ENCODE data around the gene SNX30. TPM values are rescaled to one million over a fixed set of nuclear protein-coding genes. Genes with fewer than 3 reads are reported as not detected.

SNX30 gene
- total and polyA plus RNA-seq, 2 donors (not counting 1 experiment from before 2014, with no cell fraction given) = 3.8 to 20.6 TPM

- ATAC-seq (ENCODE audit: low read depth) (no peak), DNase-seq (no peak)
- H3K79me2 ChIP-seq (ENCODE audit: control insufficient read depth, insufficient read depth, low read length) = no peaks in the 10 kb centered on the region
- H4K20me1 ChIP-seq (ENCODE audit: control insufficient read depth, insufficient read depth, low read length, poor library complexity, severe bottlenecking) = no peaks in the 10 kb centered on the region
- Mint-ChIP-seq H3K9me3 (ENCODE audit: insufficient read depth) (no peaks in the 10 kb centered on the region), H3K27me3 (peaks cover 12% of the 10 kb centered on the region), H3K4me3 (no peak overlapping the region), H3K4me1 (peaks cover 4% of the 10 kb centered on the region), H3K27ac (no peak overlapping the region)
- H3K9ac ChIP-seq (ENCODE audit: low read length) = no peak overlapping the region
- WGBS (ENCODE audit: insufficient coverage) = 65% methylated on average over 2 of the region's 2 CpGs
- H3K9me3 ChIP-seq (ENCODE audit: control extremely low read depth in 1 of 3, control insufficient read depth in 2 of 3, insufficient read depth in 1 of 3, low read length in 2 of 3) = no peaks in the 10 kb centered on the region
- H3K4me2 ChIP-seq (replicated peaks; ENCODE audit: low read depth, low read length, poor library complexity, severe bottlenecking) = no peak overlapping the region
- no peaks in the 10 kb centered on the region for H3K36me3 ChIP-seq (replicated peaks in 1 of 2; ENCODE audit: control extremely low read depth in 1 of 2, control insufficient read depth in 1 of 2, extremely low read depth in 1 of 2, insufficient read depth in 2 of 2, low read length in 1 of 2)
- H3K4me1 ChIP-seq (ENCODE audit: control insufficient read depth in 2 of 2, insufficient read depth in 2 of 2, low read length in 2 of 2) = peaks cover 0 to 4% of the 10 kb centered on the region in 2 donors
- ChIA-PET CTCF (interaction anchor here (0.7 kb wide), 1 partner anchor 249 kb away, joined by 3 read pairs; no protein-coding TSS in a partner anchor), POLR2A (no interaction called here)
- H2AFZ ChIP-seq (ENCODE audit: insufficient read depth, low read depth, low read length, poor library complexity, severe bottlenecking) = no peak overlapping the region
- no peak overlapping the region for H3K4me3 ChIP-seq (ENCODE audit: control extremely low read depth in 1 of 5, extremely low read depth in 1 of 5, insufficient read depth in 1 of 5, low read depth in 2 of 5, low read length in 4 of 5)
- TF ChIP-seq CTCF (IDR thresholded peaks at IDR 0.05) (no peak), EZH2 (IDR thresholded peaks at IDR 0.05; ENCODE audit: borderline replicate concordance, insufficient read depth, low read depth, low read length, poor library complexity, severe bottlenecking) (no peak)
- intact Hi-C loops (cut with micrococcal nuclease) = no loop called here
- peaks cover 0 to 7% (median 3%) of the 10 kb centered on the region in 4 experiments for H3K27me3 ChIP-seq (replicated peaks in 1 of 4; ENCODE audit: control extremely low read depth in 1 of 4, control insufficient read depth in 3 of 4, insufficient read depth in 4 of 4, low read length in 3 of 4)
- H3K27ac ChIP-seq (ENCODE audit: low read length in 2 of 2) = no peak overlapping the region
These were observed 15.7 kb upstream of the SNX30 start for GRCh38 chr9:112734892-112735291.

GRCh38 chr9:112743216-112743836, 7.2 kb upstream of the SNX30 start:
- Histone ChIP-seq H3K4me3 (ENCODE audit: control extremely low read depth in 1 of 5, extremely low read depth in 1 of 5, insufficient read depth in 1 of 5, low read depth in 2 of 5, low read length in 4 of 5) (no peak overlapping the region), H3K4me1 (ENCODE audit: control insufficient read depth in 2 of 2, insufficient read depth in 2 of 2, low read length in 2 of 2) (peaks cover 28 to 40% of the 10 kb centered on the region in 2 donors), H3K9ac (ENCODE audit: low read length) (no peak overlapping the region), H2AFZ (ENCODE audit: insufficient read depth, low read depth, low read length, poor library complexity, severe bottlenecking) (no peak overlapping the region), H3K9me3 (ENCODE audit: control extremely low read depth in 1 of 3, control insufficient read depth in 2 of 3, insufficient read depth in 1 of 3, low read length in 2 of 3) (peaks cover 0 to 6% (median 0%) of the 10 kb centered on the region in 3 donors), H3K79me2 (ENCODE audit: control insufficient read depth, insufficient read depth, low read length) (no peaks in the 10 kb centered on the region), H3K4me2 (replicated peaks; ENCODE audit: low read depth, low read length, poor library complexity, severe bottlenecking) (peak overlapping the region; percentile 52), H4K20me1 (ENCODE audit: control insufficient read depth, insufficient read depth, low read length, poor library complexity, severe bottlenecking) (peaks cover 7% of the 10 kb centered on the region), H3K27ac (ENCODE audit: low read length in 2 of 2) (no peak overlapping the region), H3K36me3 (replicated peaks in 1 of 2; ENCODE audit: control extremely low read depth in 1 of 2, control insufficient read depth in 1 of 2, extremely low read depth in 1 of 2, insufficient read depth in 2 of 2, low read length in 1 of 2) (no peaks in the 10 kb centered on the region), H3K27me3 (replicated peaks in 1 of 4; ENCODE audit: control extremely low read depth in 1 of 4, control insufficient read depth in 3 of 4, insufficient read depth in 4 of 4, low read length in 3 of 4) (peaks cover 0 to 3% (median 1%) of the 10 kb centered on the region in 4 experiments)
- ChIA-PET CTCF (interaction anchor here (0.6 to 1.6 kb wide), 3 partner anchors 26 to 53 kb away, joined by 3 to 6 read pairs (median 4); partner anchors contain the start of gene INIP), POLR2A (interaction anchor here (0.6 to 0.7 kb wide), 2 partner anchors 17 to 281 kb away, joined by 4 to 12 read pairs; no protein-coding TSS in a partner anchor)
- peaks cover 40% of the 10 kb centered on the region for H3K4me1 Mint-ChIP-seq
- ATAC-seq (ENCODE audit: low read depth) (peak; percentile 83), DNase-seq (peak; percentile 79)
- intact Hi-C loops (cut with micrococcal nuclease) = no loop called here
- H3K27ac Mint-ChIP-seq = peak overlapping the region; percentile 59
- peak overlapping the region; percentile 57 for H3K4me3 Mint-ChIP-seq
- H3K9me3 Mint-ChIP-seq (ENCODE audit: insufficient read depth) = no peaks in the 10 kb centered on the region
- WGBS (ENCODE audit: insufficient coverage) = 0% methylated on average over 1 of the region's 3 CpGs
- TF ChIP-seq EZH2 (IDR thresholded peaks at IDR 0.05; ENCODE audit: borderline replicate concordance, insufficient read depth, low read depth, low read length, poor library complexity, severe bottlenecking) = no peak
- TF ChIP-seq CTCF (IDR thresholded peaks at IDR 0.05) = no peak
- H3K27me3 Mint-ChIP-seq = peaks cover 8% of the 10 kb centered on the region

All from B cell (primary cell).